PFSK-1 (cell line): ENCODE results near the gene PALLD.

Experiments
- POLR2AphosphoS5 ChIP-seq: IDR thresholded peaks from 2 replicates; pipeline ENCODE4 v1.6.1; 2012; ENCODE audit warnings: low read depth, mild to moderate bottlenecking, control low read depth, low read length, moderate library complexity
- TF ChIP-seq, protein P1 (sequence below), 2 experiments: IDR thresholded peaks; 2 replicates each; pipeline versions ENCODE4 v1.6.1 to v1.8.0; 2011 to 2012; ENCODE audit warnings: low read depth in 2 of 2, low read length in 2 of 2, control low read depth in 1 of 2, inconsistent platforms in 1 of 2, mild to moderate bottlenecking in 1 of 2, moderate library complexity in 1 of 2; ENCODE audit not compliant: insufficient read depth in 1 of 2

DNA sequence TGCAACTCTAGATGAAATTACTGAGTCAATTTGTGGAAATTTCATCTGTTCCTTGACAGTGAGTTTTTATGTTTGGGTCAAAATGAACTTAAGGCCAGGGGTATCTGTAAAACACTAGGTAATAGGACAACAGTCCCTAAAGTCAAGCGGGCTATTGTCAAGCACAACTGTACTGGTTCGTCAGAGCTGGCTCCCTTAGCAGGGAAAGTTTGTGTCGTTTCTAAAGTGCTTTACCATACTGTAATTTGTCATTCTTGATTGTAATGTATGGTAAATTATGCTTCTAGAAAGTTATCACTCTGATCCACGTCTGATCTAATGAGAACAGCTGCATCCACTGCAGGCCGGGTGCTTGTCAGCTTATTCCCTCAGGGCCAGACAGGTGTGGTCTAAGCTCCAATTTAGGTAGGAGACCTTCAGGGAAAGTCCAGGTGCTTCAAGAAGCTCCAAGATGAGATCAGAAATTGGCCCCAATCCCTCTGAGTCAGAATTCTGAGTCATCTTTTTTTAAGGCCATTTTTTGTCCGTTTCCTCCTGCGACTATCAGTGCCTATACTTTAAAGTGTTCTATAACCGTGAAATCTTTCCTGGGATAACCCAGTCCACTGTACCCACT, 92.2 kb downstream of the PALLD start:
- TF ChIP-seq, protein P1, sequence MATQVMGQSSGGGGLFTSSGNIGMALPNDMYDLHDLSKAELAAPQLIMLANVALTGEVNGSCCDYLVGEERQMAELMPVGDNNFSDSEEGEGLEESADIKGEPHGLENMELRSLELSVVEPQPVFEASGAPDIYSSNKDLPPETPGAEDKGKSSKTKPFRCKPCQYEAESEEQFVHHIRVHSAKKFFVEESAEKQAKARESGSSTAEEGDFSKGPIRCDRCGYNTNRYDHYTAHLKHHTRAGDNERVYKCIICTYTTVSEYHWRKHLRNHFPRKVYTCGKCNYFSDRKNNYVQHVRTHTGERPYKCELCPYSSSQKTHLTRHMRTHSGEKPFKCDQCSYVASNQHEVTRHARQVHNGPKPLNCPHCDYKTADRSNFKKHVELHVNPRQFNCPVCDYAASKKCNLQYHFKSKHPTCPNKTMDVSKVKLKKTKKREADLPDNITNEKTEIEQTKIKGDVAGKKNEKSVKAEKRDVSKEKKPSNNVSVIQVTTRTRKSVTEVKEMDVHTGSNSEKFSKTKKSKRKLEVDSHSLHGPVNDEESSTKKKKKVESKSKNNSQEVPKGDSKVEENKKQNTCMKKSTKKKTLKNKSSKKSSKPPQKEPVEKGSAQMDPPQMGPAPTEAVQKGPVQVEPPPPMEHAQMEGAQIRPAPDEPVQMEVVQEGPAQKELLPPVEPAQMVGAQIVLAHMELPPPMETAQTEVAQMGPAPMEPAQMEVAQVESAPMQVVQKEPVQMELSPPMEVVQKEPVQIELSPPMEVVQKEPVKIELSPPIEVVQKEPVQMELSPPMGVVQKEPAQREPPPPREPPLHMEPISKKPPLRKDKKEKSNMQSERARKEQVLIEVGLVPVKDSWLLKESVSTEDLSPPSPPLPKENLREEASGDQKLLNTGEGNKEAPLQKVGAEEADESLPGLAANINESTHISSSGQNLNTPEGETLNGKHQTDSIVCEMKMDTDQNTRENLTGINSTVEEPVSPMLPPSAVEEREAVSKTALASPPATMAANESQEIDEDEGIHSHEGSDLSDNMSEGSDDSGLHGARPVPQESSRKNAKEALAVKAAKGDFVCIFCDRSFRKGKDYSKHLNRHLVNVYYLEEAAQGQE (IDR thresholded peaks at IDR 0.05; ENCODE audit: insufficient read depth in 1 of 2, low read depth in 2 of 2, low read length in 2 of 2) = no peak
- TF ChIP-seq POLR2AphosphoS5 = no peak
